Esophagus (tissue), 2 donors: ENCODE results near the gene DMAC2L. TPM values are rescaled to one million over a fixed set of nuclear protein-coding genes. Genes with fewer than 3 reads are reported as not detected.
"Not testable (repeated sequence)": the region's sequence is repeated elsewhere in the genome, so short reads cannot be mapped to it uniquely, and the experiment has no call there.

Experiments used
- H3K27ac ChIP-seq, 2 donors: one replicate each; pipeline ENCODE4 v1.5.1; 2013; ENCODE audit warnings: low read depth in 2 of 2, mild to moderate bottlenecking in 2 of 2, inconsistent platforms in 1 of 2, low read length in 1 of 2, moderate library complexity in 1 of 2
- H3K27me3 ChIP-seq, 2 donors: one replicate each; pipeline ENCODE4 v1.6.1; 2013; ENCODE audit warnings: low read length in 2 of 2, control low read depth in 1 of 2, mild to moderate bottlenecking in 1 of 2; ENCODE audit not compliant: insufficient read depth in 2 of 2, control insufficient read depth in 1 of 2
- H3K36me3 ChIP-seq, 2 donors: one replicate each; pipeline ENCODE4 v1.6.1; 2013; ENCODE audit warnings: low read length in 1 of 2; ENCODE audit not compliant: control insufficient read depth in 2 of 2, insufficient read depth in 2 of 2
- H3K4me1 ChIP-seq, 2 donors: one replicate each; pipeline ENCODE4 v1.6.1; 2013; ENCODE audit warnings: low read length in 1 of 2; ENCODE audit not compliant: control insufficient read depth in 2 of 2, insufficient read depth in 2 of 2
- H3K4me3 ChIP-seq, 2 donors: one replicate each; pipeline ENCODE4 v1.5.1; 2013; ENCODE audit warnings: low read length in 2 of 2, mild to moderate bottlenecking in 2 of 2, low read depth in 1 of 2, moderate library complexity in 1 of 2
- H3K9me3 ChIP-seq, 2 donors: one replicate each; pipeline ENCODE4 v1.6.1; 2013; ENCODE audit warnings: mild to moderate bottlenecking in 2 of 2, low read depth in 1 of 2, low read length in 1 of 2, moderate library complexity in 1 of 2; ENCODE audit not compliant: control insufficient read depth in 2 of 2, insufficient read depth in 1 of 2
- WGBS, 2 donors: extraction: QIAGEN DNeasy Blood & Tissue Kit; methylation state at CpG; one replicate each; pipeline ENCODE4 v1.1.7; 2013; 5-methylcytosine and 5-hydroxymethylcytosine counted together
- polyA plus RNA-seq, 2 donors: library from polyadenylated mRNA; stranded (reverse); fragments of 200-250 nt; gene quantifications; one replicate each; pipeline ENCODE4 v1.2.3, GENCODE V29; 2013
- donor health status: healthy with polysubstance abuse.
- donor health status: Bipolar disorder and iron deficiency.

The DMAC2L gene
- polyA plus RNA-seq, 2 donors = 16.0 to 18.9 TPM

DNA sequence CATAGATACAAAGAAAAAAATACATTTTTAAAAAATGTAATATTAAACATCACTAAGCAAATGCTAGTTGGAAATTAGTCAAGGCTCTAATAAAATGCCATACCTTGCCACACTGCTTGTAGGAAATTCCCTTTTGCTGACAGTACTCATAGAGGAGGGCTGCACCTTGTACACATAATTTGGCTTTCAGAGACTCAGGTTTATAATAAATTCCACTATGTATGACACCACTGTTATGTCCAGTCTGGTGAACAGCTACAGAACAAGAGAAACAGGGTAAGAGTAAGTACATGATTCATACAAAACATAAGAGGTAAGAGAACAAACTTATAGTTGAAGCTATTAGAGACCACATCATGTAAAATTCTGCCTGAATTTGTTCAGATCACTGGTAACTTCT is 10.2 kb upstream of the DMAC2L start:
- Histone ChIP-seq H3K27me3 (no peaks in the 10 kb centered on the region), H3K4me1 (no peaks in the 10 kb centered on the region), H3K9me3 (no peaks in the 10 kb centered on the region), H3K4me3 (no peak overlapping the region), H3K27ac (no peak overlapping the region), H3K36me3 (no peaks in the 10 kb centered on the region)

DNA sequence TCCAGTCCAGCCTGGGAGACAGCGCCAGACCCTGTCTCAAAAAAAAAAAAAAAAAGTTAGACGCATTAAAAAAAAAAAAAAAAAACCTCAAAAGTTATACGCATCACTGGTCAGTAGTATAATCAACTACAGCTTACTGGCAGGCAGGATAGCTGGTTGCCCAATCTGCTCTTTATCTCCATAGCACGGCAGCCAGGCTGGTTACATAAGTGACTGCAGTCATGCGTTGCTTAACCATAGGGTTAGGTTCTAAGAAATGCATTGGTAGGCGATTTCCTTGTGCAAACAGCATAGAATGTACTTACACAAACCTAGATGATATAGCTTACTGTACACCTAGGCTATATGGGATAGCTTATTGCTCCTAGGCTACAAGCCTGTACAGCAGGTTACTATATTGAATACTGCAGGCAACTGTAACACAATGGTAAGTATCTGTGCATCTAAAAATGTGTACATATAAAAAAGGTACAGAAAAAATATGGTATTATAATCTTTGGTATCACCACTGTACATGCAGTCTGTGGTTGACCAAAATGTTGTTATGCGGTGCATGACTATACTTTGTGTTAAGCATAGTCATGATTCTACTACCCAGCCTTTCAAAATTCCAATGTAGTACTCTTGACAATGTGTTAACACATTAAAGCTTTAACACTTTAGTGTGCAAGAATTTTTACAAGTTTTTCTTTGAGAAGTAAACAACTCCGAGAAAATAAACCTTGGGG is 8.2 kb upstream of the DMAC2L start:
- 78 to 82% methylated on average over 7 to 8 of the region's 8 CpGs for WGBS, 2 donors
- Histone ChIP-seq H3K4me3 (no peak overlapping the region), H3K4me1 (no peaks in the 10 kb centered on the region), H3K36me3 (no peaks in the 10 kb centered on the region), H3K27me3 (no peaks in the 10 kb centered on the region), H3K27ac (no peak overlapping the region), H3K9me3 (no peaks in the 10 kb centered on the region)

DNA sequence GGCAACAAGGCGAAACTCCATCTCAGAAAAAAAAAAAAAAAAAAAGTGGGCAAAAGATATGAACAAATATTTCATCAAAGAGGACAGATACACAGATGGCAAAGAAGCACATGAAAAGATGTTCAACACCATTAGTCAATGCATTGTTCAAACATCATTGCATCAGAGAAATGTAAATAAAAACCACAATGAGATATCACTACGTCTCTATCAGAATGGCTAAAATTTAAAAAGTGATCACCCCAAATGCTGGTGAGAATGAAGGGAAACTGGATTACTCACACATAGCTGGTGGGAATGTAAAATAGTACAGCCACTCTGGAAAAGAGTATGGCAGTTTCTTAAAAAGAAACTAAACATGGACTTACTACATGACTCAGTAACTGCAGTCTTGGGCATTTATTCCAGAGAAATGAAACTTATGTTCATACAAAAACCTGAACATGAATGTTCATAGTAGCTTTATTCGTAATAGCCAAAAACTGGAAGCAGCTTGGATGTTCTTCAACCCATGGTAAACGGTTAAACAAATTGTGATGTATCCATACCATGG is 3.7 kb upstream of the DMAC2L start:
- H3K27ac ChIP-seq = no peak overlapping the region
- H3K9me3 ChIP-seq = no peaks in the 10 kb centered on the region
- WGBS, 2 donors = 82 to 84% methylated on average over 4 of the region's 4 CpGs
- no peaks in the 10 kb centered on the region for H3K27me3 ChIP-seq
- H3K4me1 ChIP-seq = no peaks in the 10 kb centered on the region
- no peak overlapping the region for H3K4me3 ChIP-seq
- H3K36me3 ChIP-seq = no peaks in the 10 kb centered on the region

DNA sequence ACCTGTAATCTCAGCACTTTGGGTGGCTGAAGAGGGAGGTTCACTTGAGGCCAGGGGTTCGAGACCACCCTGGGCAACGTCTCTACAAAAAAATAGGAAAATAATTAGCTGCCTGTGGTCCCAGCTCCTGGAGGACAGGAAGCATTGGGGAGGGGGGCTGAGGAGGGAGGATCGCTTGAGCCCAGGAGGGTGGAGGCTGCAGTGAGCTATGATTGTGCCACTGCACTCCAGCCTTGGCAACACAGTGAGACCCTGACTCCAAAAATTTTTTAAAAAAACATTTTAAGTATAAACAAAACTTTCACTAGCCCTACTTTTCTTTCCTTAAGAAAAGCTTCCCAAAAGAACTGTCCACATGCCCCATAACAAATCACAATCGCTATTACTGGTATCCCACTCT is 1.7 kb upstream of the DMAC2L start:
- no peaks in the 10 kb centered on the region for H3K9me3 ChIP-seq
- H3K4me3 ChIP-seq = no peak overlapping the region
- H3K36me3 ChIP-seq = no peaks in the 10 kb centered on the region
- no peak overlapping the region for H3K27ac ChIP-seq
- H3K27me3 ChIP-seq = no peaks in the 10 kb centered on the region
- H3K4me1 ChIP-seq = no peaks in the 10 kb centered on the region
- WGBS, 2 donors = 90 to 91% methylated on average over 4 of the region's 4 CpGs

DNA sequence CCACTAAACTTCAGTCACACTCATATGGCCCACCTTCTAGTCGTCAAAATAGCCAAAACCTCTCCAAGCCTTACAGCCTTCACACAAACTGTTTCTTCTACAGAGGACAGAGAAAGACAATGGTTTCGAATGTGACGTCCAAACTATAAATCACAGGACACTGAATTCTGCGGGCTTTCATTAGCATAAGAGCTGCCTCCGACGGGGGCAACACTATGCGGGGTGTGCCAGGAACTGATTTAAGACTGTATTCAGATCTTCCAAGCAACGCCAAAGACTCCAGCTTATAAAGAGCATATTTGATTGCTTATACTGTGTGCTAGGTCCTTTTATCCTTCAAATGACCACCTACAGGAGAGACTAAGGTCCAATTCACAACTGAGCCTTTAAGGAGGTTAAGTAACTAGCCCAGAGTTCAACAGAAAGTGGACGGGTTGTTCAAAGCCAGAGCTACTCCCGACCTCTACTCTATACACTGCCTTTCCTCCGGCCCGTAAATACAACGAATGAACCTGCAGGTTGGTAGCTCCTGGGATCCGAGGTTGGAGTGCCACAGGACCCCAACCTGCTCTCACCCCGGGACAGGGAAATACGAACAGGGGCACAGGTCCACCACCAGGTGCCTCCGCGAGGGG is 670 bp upstream of the DMAC2L start:
- Histone ChIP-seq H3K9me3 (no peaks in the 10 kb centered on the region), H3K36me3 (no peaks in the 10 kb centered on the region), H3K4me3 (peak overlapping the region; percentile 65 to 77), H3K27ac (peak overlapping the region; percentile 97), H3K4me1 (no peaks in the 10 kb centered on the region), H3K27me3 (no peaks in the 10 kb centered on the region)
- WGBS, 2 donors = 3% methylated on average over 18 of the region's 18 CpGs

DNA sequence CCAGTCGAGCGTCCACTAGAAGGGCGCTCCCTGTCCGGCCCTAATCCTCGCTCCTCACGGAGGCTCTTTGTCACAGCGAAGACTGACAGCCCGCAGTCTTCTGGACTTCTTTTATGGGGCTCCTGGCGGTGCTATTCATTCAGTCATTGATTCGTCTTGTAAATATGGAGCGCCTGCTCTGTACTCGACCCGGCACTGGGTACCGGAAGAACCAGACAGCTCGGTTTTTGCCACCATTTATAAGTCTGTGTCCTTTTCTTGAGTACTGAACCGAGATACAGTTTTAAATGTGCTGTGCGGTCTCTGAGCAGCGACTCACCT is 570 bp downstream of the DMAC2L start:
- Histone ChIP-seq H3K9me3 (no peaks in the 10 kb centered on the region), H3K4me1 (no peaks in the 10 kb centered on the region), H3K4me3 (peak overlapping the region; percentile 65 to 77), H3K36me3 (no peaks in the 10 kb centered on the region), H3K27me3 (no peaks in the 10 kb centered on the region), H3K27ac (peak overlapping the region; percentile 97)
- 2% methylated on average over 18 of the region's 18 CpGs for WGBS, 2 donors

DNA sequence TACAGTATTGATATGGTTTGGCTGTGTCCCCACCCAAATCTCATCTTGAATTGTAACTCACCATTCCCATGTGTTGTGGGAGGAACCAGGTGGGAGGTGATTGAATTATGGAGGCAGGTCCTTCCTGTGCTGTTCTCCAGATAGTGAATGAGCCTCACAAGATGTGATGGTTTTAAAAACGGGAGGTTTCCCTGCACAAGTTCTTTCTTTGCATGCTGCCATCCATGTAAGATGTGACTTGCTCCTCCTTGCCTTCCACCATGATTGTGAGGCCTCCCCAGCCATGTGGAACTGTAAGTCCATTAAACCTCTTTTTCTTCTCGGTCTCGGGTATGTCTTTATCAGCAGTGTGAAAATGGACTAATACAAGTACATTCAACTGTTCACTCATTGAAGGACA is 2.0 kb downstream of the DMAC2L start:
- H3K9me3 ChIP-seq, H3K27me3 ChIP-seq, H3K36me3 ChIP-seq, H3K4me3 ChIP-seq, H3K4me1 ChIP-seq, H3K27ac ChIP-seq: not testable (repeated sequence)
- WGBS, 2 donors = 93 to 97% methylated on average over 3 of the region's 3 CpGs

DNA sequence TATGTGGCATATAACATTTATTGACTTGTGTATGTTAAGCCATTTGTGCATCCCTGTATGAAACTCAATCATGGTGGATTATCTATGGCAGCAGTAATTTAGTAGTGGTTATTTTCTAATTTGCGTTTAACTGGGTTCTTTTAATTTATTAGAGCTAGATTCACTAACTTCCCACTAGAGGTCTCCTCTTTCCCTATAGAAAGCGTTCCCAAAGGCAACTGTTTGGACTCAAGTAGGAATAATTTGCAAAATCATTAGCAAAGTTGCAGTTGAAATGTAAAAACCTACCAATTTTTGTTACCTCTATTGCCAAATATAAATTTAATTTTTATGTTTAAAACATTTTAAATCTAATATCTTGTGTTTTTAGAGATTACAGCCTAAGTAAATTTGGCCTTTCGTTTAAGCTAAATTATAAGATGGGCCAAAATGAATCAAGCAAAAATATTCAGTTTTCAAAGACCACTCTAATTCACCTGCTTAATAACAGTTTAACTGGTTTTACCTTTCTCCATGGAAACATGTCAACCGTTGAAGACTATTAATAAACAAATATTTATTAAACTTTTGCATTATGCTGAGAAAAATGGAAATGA is 6.0 kb downstream of the DMAC2L start:
- Histone ChIP-seq H3K4me1 (no peaks in the 10 kb centered on the region), H3K27ac (no peak overlapping the region), H3K4me3 (no peak overlapping the region), H3K9me3 (no peaks in the 10 kb centered on the region), H3K27me3 (no peaks in the 10 kb centered on the region), H3K36me3 (no peaks in the 10 kb centered on the region)
- 43 to 45% methylated on average over 4 of the region's 4 CpGs for WGBS, 2 donors

DNA sequence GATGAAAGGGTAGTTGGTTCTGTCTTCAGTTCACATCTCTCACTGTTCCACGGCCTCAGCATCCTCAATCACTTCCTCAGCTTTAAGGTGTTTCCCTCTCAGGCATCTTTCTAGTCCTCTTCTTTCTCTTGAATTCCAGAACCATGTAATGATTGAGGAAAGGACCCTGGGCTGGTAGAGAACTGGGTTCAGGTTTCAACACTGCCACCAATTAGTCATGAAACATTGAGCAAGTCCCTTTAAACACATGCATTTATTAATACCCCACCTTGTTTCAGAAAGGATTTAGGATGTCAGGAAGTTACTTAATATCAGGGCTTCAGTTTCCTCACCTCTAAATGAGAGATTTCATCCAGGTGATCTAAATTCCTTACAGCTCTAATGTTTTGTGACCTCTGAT is 7.2 kb downstream of the DMAC2L start:
- Histone ChIP-seq H3K4me3 (no peak overlapping the region), H3K4me1 (no peaks in the 10 kb centered on the region), H3K27me3 (no peaks in the 10 kb centered on the region), H3K36me3 (no peaks in the 10 kb centered on the region), H3K27ac (peak overlapping the region; percentile 21 to 52), H3K9me3 (no peaks in the 10 kb centered on the region)
- 75 to 76% methylated on average over 1 of the region's 1 CpG for WGBS, 2 donors

DNA sequence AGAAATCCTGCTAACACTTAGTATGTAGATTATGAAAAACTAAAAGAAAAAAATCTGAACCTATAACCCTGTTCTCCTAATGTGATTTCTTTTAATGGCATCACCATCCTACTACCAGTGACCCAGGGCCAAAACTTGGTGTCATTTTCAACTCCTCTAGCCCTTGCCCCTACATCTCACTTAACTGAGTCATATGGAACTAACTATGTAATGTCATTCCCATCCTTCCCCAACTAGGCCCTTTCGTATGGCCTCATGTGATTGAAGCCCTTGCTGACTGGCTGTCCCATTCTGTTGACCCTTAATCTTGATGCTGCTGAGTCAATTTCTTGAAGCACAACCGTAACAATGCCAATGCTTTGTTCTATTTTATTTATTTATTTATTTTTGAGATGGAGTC is 7.6 kb downstream of the DMAC2L start:
- 72 to 81% methylated on average over 2 of the region's 2 CpGs for WGBS, 2 donors
- no peaks in the 10 kb centered on the region for H3K27me3 ChIP-seq
- no peaks in the 10 kb centered on the region for H3K4me1 ChIP-seq
- no peak overlapping the region for H3K4me3 ChIP-seq
- peak overlapping the region; percentile 47 to 79 for H3K27ac ChIP-seq
- no peaks in the 10 kb centered on the region for H3K36me3 ChIP-seq
- H3K9me3 ChIP-seq = no peaks in the 10 kb centered on the region
